Endodermal cell (in vitro differentiated cells): Measurements from ENCODE around the gene FAM120B. TPM values are rescaled to one million over a fixed set of nuclear protein-coding genes. Genes with fewer than 3 reads are reported as not detected.
A peak's percentile ranks its signal among the peaks of the same experiment; 100 is the strongest.

Experiments used
- DNase-seq: peaks from one replicate; pipeline ENCODE4 v3.0.0-alpha.2; 2017
- H3K27ac ChIP-seq: 2 replicates; pipeline ENCODE4 v1.5.1; 2013; ENCODE audit warnings: mild to moderate bottlenecking, low read depth, low read length, moderate library complexity
- H3K27me3 ChIP-seq: 2 replicates; pipeline ENCODE4 v1.6.1; 2013; ENCODE audit warnings: mild to moderate bottlenecking, low read length, moderate library complexity; ENCODE audit not compliant: insufficient read depth, control insufficient read depth, poor library complexity, severe bottlenecking
- H3K36me3 ChIP-seq: 2 replicates; pipeline ENCODE4 v1.7.0; 2013; ENCODE audit warnings: mild to moderate bottlenecking, low read length, moderate library complexity; ENCODE audit not compliant: control insufficient read depth, insufficient read depth
- H3K4me1 ChIP-seq: one replicate; pipeline ENCODE4 v1.7.0; 2013; ENCODE audit warnings: low read length; ENCODE audit not compliant: control insufficient read depth, insufficient read depth
- H3K4me3 ChIP-seq: 2 replicates; pipeline ENCODE4 v1.5.1; 2013; ENCODE audit warnings: mild to moderate bottlenecking, low read length, moderate library complexity
- H3K9ac ChIP-seq: 2 replicates; pipeline ENCODE4 v1.6.1; 2013; ENCODE audit warnings: mild to moderate bottlenecking, low read length, moderate library complexity; ENCODE audit not compliant: poor library complexity, severe bottlenecking; ENCODE audit errors: extremely low read depth
- H3K9me3 ChIP-seq: 2 replicates; pipeline ENCODE4 v1.6.1; 2013; ENCODE audit warnings: mild to moderate bottlenecking, low read length, moderate library complexity; ENCODE audit not compliant: control insufficient read depth
- H3K27ac Mint-ChIP-seq: 2 replicates; pipeline ENCODE4 v1.8.0; 2020; ENCODE audit warnings: mixed read lengths
- H3K27me3 Mint-ChIP-seq: 2 replicates; pipeline ENCODE4 v1.8.0; 2021; ENCODE audit warnings: mild to moderate bottlenecking, mixed read lengths; ENCODE audit not compliant: insufficient read depth
- H3K36me3 Mint-ChIP-seq: 2 replicates; pipeline ENCODE4 v1.8.0; 2020; ENCODE audit warnings: low read depth, mixed read lengths
- H3K4me1 Mint-ChIP-seq: 2 replicates; pipeline ENCODE4 v1.8.0; 2020; ENCODE audit warnings: mixed read lengths
- H3K4me3 Mint-ChIP-seq: 2 replicates; pipeline ENCODE4 v1.8.0; 2020; ENCODE audit warnings: mild to moderate bottlenecking, moderate library complexity, mixed read lengths
- H3K9me3 Mint-ChIP-seq: 2 replicates; pipeline ENCODE4 v1.8.0; 2020; ENCODE audit warnings: mild to moderate bottlenecking, mixed read lengths
- WGBS, 2 experiments: methylation state at CpG; one replicate each; pipeline versions ENCODE4 v1.1.5 to v1.1.7; 2013; ENCODE audit warnings: missing lambda C conversion rate in 2 of 2, mixed read lengths in 1 of 2; ENCODE audit not compliant: insufficient coverage in 1 of 2, insufficient read length in 1 of 2; 5-methylcytosine and 5-hydroxymethylcytosine counted together
- total RNA-seq, 2 donors: library from RNA; stranded (reverse); fragmentation: NEBNext Ultra II Directional in 1 of 2; extraction: Animal tissue kit (Norgen Biotek cat#: 25700) in 1 of 2; gene quantifications; 2 replicates in 1 of 2; 3 replicates in 1 of 2; pipeline ENCODE4 v1.2.1, GENCODE V29; 2021
- TF ChIP-seq, protein P1 (sequence below): fragments of 200-600 bp; sonication (generic); conservative IDR thresholded peaks from 2 replicates; pipeline ENCODE4 v1.5.0; 2021; ENCODE audit warnings: antibody characterized with exemption, mild to moderate bottlenecking

FAM120B gene
- total RNA-seq, 2 donors from 2014 or later = 25.7 to 27.5 TPM

DNA sequence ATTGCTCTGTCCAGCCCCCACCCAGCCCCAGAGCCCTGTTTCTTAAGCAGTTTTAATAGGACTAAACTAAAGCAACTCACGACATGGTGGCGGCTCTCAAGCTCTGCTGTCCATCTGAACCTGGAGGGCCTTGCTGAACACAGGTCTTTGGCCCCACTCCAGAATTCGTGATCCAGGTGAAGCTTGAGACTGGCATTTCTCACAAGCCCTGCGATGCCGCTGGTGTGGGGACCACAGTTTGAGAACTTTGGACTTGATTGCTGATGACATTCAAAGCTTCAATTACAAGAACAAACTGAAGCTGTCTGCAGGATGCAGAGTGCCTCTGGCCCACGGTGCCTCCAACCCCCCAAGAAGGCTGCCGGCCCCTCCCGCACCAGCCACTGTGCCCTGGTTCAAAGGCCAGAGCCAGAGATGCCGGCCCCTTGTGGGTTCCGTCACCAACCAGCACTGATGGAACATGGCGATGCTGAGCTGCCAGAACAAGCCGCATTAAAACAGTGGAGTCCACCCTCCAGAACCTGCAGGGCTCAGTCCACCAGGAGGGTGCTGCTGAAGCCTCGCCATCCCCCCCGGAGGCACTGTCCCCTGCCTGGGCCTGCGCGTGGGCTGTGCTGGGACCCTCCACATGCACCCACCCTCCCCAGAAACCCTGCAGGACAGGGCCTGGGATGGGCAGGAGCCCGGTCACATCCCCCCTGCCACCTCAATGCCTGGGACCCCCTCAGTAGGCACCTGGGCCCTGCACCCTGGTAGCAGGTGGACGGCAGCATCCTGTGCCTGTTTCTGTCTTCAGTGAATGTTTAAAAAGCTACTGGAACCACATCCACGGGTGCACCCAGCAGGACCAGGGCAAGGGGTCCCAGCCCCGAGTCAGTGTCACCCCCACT is 145.4 kb downstream of the FAM120B start:
- Mint-ChIP-seq H3K27ac (no peak overlapping the region), H3K27me3 (peaks cover 2% of the 10 kb centered on the region)
- 92 to 99% methylated on average over 13 to 20 of the region's 20 CpGs for WGBS, 2 experiments

DNA sequence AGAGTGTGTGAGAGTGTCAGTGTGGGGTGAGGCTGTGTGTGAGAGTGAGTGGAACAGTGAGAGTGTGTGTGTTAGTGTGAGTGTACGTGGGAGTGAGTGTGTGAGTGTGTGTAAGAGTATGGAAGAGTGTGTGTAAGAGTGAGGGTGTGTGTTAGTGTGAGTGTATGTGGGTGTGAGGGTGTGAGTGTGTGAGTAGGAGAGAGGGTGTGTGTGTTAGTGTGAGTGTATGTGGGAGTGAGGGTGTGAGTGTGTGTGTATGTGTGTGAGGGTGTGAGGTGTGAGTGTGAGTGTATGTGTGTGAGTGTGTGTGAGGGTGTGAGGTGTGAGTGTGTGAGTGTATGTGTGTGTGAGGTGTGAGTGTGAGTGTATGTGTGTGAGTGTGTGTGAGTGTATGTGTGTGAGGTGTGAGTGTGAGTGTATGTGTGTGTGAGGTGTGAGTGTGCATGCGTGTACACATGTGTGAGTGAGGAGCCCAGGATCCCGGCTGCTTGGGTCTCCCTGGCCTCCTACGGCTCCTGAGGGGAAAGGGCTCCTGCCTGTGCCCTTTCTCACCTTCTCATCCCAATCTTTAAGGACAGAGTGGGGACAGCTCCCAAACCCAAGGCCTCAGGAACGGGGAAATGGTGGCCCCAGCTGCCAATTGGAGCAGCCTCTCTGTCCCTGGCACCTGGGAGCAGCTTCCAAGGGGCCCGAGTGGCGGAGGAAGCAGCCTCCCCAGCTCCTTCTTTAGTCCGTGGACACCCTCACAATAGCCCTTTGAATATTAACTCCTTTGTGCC is 146.4 kb downstream of the FAM120B start:
- no peak overlapping the region for H3K4me3 ChIP-seq
- H3K36me3 ChIP-seq = no peaks in the 10 kb centered on the region
- no peaks in the 10 kb centered on the region for H3K4me1 ChIP-seq
- no peak for DNase-seq
- no peak overlapping the region for H3K27ac Mint-ChIP-seq
- WGBS, 2 experiments = 58 to 84% methylated on average over 3 to 8 of the region's 8 CpGs
- H3K27me3 Mint-ChIP-seq = no peaks in the 10 kb centered on the region
- H3K9me3 ChIP-seq = peaks cover 5% of the 10 kb centered on the region
- no peak overlapping the region for H3K9ac ChIP-seq
- TF ChIP-seq, protein P1, sequence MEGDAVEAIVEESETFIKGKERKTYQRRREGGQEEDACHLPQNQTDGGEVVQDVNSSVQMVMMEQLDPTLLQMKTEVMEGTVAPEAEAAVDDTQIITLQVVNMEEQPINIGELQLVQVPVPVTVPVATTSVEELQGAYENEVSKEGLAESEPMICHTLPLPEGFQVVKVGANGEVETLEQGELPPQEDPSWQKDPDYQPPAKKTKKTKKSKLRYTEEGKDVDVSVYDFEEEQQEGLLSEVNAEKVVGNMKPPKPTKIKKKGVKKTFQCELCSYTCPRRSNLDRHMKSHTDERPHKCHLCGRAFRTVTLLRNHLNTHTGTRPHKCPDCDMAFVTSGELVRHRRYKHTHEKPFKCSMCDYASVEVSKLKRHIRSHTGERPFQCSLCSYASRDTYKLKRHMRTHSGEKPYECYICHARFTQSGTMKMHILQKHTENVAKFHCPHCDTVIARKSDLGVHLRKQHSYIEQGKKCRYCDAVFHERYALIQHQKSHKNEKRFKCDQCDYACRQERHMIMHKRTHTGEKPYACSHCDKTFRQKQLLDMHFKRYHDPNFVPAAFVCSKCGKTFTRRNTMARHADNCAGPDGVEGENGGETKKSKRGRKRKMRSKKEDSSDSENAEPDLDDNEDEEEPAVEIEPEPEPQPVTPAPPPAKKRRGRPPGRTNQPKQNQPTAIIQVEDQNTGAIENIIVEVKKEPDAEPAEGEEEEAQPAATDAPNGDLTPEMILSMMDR = no peak
- H3K27me3 ChIP-seq = no peaks in the 10 kb centered on the region
- no peaks in the 10 kb centered on the region for H3K9me3 Mint-ChIP-seq
- H3K4me3 Mint-ChIP-seq = no peak overlapping the region
- no peaks in the 10 kb centered on the region for H3K4me1 Mint-ChIP-seq
- H3K27ac ChIP-seq = no peak overlapping the region
- no peaks in the 10 kb centered on the region for H3K36me3 Mint-ChIP-seq

More for the DNA sequence above, 145.4 kb downstream of the FAM120B start:
- H3K27ac ChIP-seq = no peak overlapping the region
- H3K4me3 ChIP-seq = no peak overlapping the region
- H3K9me3 Mint-ChIP-seq = no peaks in the 10 kb centered on the region
- DNase-seq = peak; percentile 34
- H3K4me1 Mint-ChIP-seq = no peaks in the 10 kb centered on the region
- no peaks in the 10 kb centered on the region for H3K36me3 ChIP-seq
- H3K9me3 ChIP-seq = peaks cover 5% of the 10 kb centered on the region
- no peaks in the 10 kb centered on the region for H3K36me3 Mint-ChIP-seq
- no peak overlapping the region for H3K4me3 Mint-ChIP-seq
- TF ChIP-seq, protein P1 = no peak
- no peak overlapping the region for H3K9ac ChIP-seq
- H3K27me3 ChIP-seq = no peaks in the 10 kb centered on the region
- no peaks in the 10 kb centered on the region for H3K4me1 ChIP-seq

- no peak overlapping the region for H3K27ac Mint-ChIP-seq
- TF ChIP-seq, protein P1 = no peak
- Histone ChIP-seq H3K4me3 (no peak overlapping the region), H3K9me3 (peaks cover 5% of the 10 kb centered on the region), H3K27me3 (no peaks in the 10 kb centered on the region), H3K9ac (no peak overlapping the region), H3K36me3 (no peaks in the 10 kb centered on the region), H3K4me1 (no peaks in the 10 kb centered on the region), H3K27ac (no peak overlapping the region)
- H3K4me3 Mint-ChIP-seq = no peak overlapping the region
- H3K36me3 Mint-ChIP-seq = no peaks in the 10 kb centered on the region
- no peaks in the 10 kb centered on the region for H3K27me3 Mint-ChIP-seq
- no peaks in the 10 kb centered on the region for H3K9me3 Mint-ChIP-seq
- WGBS, 2 experiments = 72 to 90% methylated on average over 17 to 26 of the region's 26 CpGs
- DNase-seq = peak; percentile 42
- H3K4me1 Mint-ChIP-seq = no peaks in the 10 kb centered on the region
Observed at GRCh38 chr6:170453586-170454511, 147.3 kb downstream of the FAM120B start.
